ENCODE results near the gene SHROOM1.

DNA sequence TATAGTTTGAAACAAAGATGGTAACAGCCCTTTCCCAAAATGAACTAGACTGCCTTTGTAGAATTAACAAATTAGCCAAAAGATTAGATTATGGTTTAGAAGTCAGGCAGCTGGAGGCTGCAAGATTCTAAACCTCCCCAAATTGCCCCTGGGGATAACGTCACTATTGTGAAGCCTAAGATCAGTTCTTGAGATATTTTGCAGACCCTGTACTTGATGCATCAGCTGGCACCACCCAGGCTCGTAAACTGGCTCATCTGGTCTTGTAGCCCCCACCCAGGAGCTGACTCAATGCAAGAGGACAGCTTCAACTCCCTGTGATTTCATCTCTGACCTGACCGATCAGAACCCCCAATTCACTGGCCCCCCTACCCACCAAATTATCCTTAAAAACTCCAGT lies 21.6 kb downstream of the SHROOM1 start:
- TF ChIP-seq CTCF (IDR thresholded peaks at IDR 0.05 in 4 of 5, conservative IDR thresholded peaks at IDR 0.05 in 1 of 5) (no peak), POLR2A (IDR thresholded peaks at IDR 0.05) (no peak)

Data from gastrocnemius medialis (tissue), 4 donors.